Hematopoietic multipotent progenitor cell treated with erythropoietin and hydrocortisone succinate and interleukin-3 and kit ligand, for 15 days (in vitro differentiated cells): ENCODE results near the gene RAB8A.
"Not testable (repeated sequence)": the region's sequence is repeated elsewhere in the genome, so short reads cannot be mapped to it uniquely, and the experiment has no call there.

Experiments
- DNase-seq: peaks from one replicate; pipeline ENCODE4 v3.0.0-alpha.2; 2015; ENCODE audit warnings: low spot score

Gene RAB8A

GRCh38 chr19:16078759-16079707 is 32.7 kb upstream of the RAB8A start:
- DNase-seq, result peak; percentile 62

GRCh38 chr19:16084067-16084685 is 27.5 kb upstream of the RAB8A start:
- DNase-seq, result no peak

DNA sequence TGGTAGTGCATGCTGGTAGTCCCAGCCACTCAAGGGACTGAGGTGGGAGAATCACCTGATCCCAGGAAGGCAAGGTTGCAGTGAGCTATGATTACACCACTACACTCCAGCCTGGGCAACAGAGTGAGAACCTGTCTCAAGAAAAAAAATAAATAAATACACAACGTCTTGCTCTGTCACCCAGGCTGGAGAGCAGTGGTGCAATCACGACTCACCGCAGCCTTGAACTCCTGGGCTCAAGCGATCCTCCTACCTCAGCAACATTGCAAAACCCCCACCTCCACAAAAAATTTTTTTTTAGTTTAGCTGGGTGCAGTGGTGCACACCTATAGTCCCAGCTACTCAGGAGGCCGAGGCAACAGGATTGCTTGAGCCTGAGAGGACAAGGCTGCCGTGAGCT is 26.6 kb upstream of the RAB8A start:
- DNase-seq, result no peak

- DNase-seq, result not testable (repeated sequence)
These were observed 24.3 kb upstream of the RAB8A start for GRCh38 chr19:16087404-16087803.

DNA sequence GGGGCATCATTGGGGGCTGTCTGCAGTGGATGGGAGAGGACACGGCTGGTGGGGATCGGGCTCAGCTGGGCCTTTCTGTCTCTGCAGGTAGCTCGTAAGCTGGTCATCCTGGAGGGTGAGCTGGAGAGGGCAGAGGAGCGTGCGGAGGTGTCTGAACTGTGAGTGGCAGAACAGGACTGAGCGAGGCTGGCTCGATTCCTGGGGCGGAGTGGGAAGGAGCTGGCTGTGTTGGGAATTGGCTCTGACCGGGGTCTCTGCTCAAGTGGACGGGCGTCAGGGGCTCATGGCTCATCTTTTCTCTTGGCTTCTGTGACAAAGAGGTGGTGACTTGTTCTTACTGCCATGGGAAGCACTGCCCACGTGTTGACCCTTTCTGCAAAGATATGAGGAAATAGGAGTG is 23.7 kb upstream of the RAB8A start:
- no peak for DNase-seq

DNA sequence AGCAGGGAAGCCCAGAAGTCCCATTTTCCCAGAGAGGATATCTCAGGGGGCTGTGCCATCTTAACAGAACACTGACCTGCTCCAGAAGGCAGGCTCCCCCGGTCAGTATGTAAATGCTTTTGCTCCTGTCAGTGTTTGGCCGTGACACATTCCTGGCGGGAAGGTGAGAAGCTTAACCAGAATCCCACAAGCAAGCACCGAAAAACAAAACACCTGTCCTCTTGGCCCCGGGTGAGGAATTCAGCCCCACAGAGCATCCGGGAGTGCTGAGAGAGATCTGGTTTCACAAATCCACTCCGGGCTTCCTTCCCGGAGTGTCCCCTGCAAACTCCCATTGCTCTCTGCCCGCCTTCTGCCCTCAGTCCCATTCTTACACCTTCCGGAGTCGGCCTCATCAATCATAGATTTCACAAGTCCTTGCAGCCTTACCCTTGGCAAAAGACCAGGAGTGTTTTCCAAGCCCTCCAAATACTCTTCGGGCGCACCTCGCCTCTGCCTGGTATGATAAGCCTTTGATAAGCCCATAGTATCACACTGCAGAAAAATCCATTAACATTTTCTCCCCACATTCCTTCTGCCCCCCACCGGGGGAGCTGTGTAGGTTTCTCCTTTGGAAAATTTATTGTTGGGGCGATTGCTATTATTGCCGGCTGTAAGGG is 23.2 kb upstream of the RAB8A start:
- no peak for DNase-seq

GRCh38 chr19:16089010-16089846 is 22.5 kb upstream of the RAB8A start:
- DNase-seq, result no peak

- no peak for DNase-seq
These were observed 19.9 kb upstream of the RAB8A start for GRCh38 chr19:16091546-16092475.

- no peak for DNase-seq
These were observed 17.2 kb upstream of the RAB8A start for GRCh38 chr19:16094360-16095070.

DNA sequence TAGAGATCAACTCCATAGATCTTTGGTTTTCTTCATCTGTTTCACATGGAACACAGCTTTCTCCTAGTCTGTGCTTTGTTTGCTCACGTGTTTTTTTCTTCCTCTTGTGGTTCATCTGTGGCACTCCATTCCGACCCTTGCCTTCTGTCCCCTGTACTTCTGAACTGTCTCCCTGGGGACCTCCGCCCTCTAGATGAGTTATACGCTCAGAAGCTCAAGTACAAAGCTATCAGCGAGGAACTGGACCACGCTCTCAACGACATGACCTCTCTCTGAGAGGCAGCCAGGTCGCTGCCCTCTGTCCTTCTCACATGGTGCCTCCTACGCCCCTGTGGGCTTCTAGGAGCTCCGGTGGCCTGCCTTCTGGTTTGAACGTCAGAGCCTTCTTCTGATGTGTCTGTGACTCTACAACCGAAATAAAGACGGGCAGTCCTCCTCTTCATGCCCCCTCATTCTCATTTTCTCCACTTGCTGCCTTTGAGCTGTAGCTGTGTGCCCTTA is 16.6 kb upstream of the RAB8A start:
- no peak for DNase-seq

DNA sequence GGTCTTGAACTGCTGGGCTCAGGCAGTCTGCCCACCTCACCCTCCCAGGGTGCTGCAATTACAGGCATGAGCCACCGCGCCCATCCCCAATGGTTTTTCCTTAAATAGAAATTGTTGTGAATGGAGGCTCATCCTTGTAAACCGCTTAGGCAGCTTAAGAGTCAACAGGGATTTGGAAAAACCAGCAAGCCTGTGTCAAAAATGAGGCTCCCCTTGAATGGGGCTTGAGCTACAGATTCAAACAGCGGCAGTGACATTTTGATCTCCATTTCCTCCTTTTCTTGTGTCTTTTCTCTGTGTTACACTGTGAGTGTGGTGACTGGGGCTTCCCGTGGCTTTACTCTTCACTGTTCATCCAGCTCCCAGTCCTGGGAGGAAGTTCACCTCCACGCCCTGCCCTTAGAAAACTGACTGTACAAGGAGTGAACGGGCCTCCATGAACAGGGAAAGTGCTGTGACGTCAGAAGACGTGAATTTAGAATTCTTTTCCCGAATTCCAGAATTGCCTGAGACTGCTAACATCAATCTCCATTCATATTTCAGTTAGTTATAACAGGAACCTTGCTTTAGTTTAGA is 15.3 kb upstream of the RAB8A start:
- no peak for DNase-seq

DNA sequence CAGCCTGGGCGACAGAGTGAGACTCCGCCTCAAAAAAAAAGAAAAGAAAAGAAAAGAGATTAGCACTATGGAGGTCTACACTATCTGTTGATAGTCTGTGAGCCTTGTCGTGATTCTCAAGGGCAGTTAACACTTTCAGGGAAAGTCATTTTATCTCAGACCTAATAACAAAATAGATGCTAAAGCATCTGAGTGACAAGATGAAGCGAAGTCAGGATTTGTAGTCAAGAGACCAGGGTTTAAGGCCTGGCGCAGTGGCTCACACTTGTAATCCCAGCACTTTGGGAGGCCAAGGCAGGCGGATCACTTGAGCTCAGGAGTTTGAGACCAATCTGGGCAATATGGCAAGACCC is 13.3 kb upstream of the RAB8A start:
- DNase-seq, result no peak

- no peak for DNase-seq
These were observed 12.9 kb upstream of the RAB8A start for GRCh38 chr19:16098821-16099220.

GRCh38 chr19:16099314-16099965 is 12.2 kb upstream of the RAB8A start:
- not testable (repeated sequence) for DNase-seq

DNA sequence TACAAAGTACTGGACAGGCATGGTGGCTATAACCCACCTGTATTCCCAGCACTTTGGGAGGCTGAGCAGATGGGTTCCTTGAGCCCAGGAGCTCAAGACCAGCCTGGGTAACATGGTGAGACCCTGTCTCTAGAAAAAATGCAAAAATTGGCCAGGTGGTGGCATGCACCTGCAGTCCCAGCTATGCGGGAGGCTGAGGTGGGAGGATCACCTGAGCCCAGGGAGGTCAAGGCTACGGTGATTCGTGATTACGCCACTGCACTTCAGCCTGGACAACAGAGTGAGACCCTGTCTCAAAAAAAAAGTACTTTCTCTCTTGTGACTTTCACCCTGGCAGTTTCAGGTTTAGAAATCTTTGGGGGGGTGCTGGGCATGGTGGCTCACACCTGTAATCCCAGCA is 11.2 kb upstream of the RAB8A start:
- DNase-seq, result no peak

DNA sequence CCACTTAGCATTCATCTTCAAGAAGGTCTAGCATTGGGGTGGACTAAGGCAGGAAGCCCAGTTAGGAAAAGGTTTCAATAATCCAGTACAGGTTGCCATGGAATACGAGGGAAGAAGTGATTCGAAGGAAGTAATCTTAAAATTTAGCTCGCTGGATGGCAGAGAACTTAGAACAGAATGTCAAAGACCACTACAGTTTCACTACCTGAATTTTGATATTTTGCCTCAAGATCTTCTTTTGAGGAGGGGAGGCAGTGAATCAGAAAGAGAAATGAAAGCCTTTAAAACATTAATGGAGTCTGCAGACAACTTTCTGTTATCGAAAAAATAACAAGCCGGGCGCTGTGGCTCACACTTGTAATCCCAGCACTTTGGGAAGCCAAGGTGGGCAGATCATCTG is 7.0 kb upstream of the RAB8A start:
- no peak for DNase-seq

- no peak for DNase-seq
These were observed 5.6 kb upstream of the RAB8A start for GRCh38 chr19:16106121-16106520.

DNA sequence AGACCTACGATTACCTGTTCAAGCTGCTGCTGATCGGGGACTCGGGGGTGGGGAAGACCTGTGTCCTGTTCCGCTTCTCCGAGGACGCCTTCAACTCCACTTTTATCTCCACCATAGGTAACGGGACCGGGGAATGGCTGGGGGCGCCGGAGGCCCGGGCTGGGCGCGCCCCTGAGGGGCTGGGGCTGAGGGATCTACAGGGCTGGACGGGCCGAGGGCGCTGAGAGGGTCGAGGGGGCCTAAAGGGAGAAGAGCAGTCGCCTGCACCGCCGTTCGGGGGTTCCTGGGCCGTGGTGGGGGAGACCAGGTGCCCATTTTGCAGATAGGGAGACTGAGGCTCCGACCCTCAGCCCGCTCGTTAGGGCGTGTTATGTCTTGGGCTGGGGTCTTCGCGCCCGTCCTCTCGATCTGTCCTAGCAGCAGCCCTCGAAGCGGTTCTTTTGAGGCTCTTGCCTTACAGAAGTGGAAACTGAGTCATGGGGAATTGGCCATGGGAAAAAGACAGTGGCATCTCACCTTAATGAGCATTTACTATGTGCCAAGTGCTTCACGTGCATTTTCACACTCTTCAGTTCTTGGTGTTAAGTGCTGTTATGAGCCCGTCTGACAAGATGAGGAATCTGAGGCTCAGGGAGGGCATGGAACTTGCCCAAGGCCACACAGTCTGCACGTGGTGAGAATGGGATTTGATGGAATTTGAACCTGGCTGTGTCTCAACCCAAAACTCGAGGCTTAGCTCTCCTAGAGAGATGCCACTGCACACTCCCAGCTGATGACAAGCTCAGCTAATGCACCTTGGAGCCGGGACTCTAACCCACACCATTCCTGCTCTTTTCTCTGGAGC is 442 bp downstream of the RAB8A start:
- peak; percentile 3 for DNase-seq
